Tibial nerve (tissue), 4 donors: ENCODE results near the gene NTRK3. TPM values are rescaled to one million over a fixed set of nuclear protein-coding genes. Genes with fewer than 3 reads are reported as not detected.

Experiments
- DNase-seq, 2 donors: peaks; one replicate each; pipeline ENCODE4 v3.0.0-alpha.2; 2019; ENCODE audit warnings: low spot score in 2 of 2
- H3K27ac ChIP-seq, 4 donors: fragments of 200-600 bp; sonication (generic) in 3 of 4; one replicate each; pipeline ENCODE4 v1.5.1; 2017 to 2019; ENCODE audit warnings: mild to moderate bottlenecking in 1 of 4
- H3K27me3 ChIP-seq, 2 donors: fragments of 200-600 bp; sonication (generic) in 1 of 2; one replicate each; pipeline versions ENCODE4 v1.5.1 to v1.6.0; 2017 to 2019
- H3K36me3 ChIP-seq, 3 donors: fragments of 200-600 bp; sonication (generic); one replicate each; pipeline ENCODE4 v1.5.1; 2018 to 2019
- H3K4me1 ChIP-seq, 4 donors: fragments of 200-600 bp; sonication (generic) in 3 of 4; one replicate each; pipeline ENCODE4 v1.5.1; 2017 to 2019
- H3K4me3 ChIP-seq, 4 donors: fragments of 200-600 bp; sonication (generic) in 3 of 4; one replicate each; pipeline ENCODE4 v1.5.1; 2017 to 2019; ENCODE audit warnings: mild to moderate bottlenecking in 1 of 4, moderate library complexity in 1 of 4
- H3K9me3 ChIP-seq, 4 donors: fragments of 200-600 bp; sonication (generic) in 3 of 4; one replicate each; pipeline ENCODE4 v1.5.1; 2017 to 2019
- EP300 ChIP-seq, 2 donors: sonication (generic); formaldehyde crosslinking; IDR thresholded peaks; one replicate each; pipeline ENCODE4 v1.6.1; 2017; ENCODE audit warnings: antibody characterized with exemption in 2 of 2, mild to moderate bottlenecking in 1 of 2
- POLR2A ChIP-seq, 2 donors: fragments of 450-650 bp; IDR thresholded peaks; one replicate each; pipeline ENCODE4 v1.6.1; 2017; ENCODE audit warnings: antibody characterized with exemption in 2 of 2, mild to moderate bottlenecking in 2 of 2, moderate library complexity in 2 of 2
- WGBS, 2 donors: methylation state at CpG; one replicate each; pipeline ENCODE4 v1.1.5; 2018; 5-methylcytosine and 5-hydroxymethylcytosine counted together
- total RNA-seq, 4 donors: library from RNA; depleted of rRNA; stranded (reverse); fragments of >200 nt; gene quantifications; one replicate each; pipeline ENCODE4 v1.1.0, GENCODE V29; 2016
- TF ChIP-seq, protein P1 (sequence below), 5 experiments: fragments of 200-600 bp in 3 of 5; fragments of 450-650 bp in 2 of 5; sonication (generic) in 3 of 5; IDR thresholded peaks; one replicate each; pipeline ENCODE4 v1.5.1; 2016 to 2019; ENCODE audit warnings: antibody characterized with exemption in 5 of 5, mild to moderate bottlenecking in 3 of 5, moderate library complexity in 2 of 5

The NTRK3 gene
- total RNA-seq, 4 donors from 2014 or later, result 53.4 to 85.9 (median 83.6) TPM

DNA sequence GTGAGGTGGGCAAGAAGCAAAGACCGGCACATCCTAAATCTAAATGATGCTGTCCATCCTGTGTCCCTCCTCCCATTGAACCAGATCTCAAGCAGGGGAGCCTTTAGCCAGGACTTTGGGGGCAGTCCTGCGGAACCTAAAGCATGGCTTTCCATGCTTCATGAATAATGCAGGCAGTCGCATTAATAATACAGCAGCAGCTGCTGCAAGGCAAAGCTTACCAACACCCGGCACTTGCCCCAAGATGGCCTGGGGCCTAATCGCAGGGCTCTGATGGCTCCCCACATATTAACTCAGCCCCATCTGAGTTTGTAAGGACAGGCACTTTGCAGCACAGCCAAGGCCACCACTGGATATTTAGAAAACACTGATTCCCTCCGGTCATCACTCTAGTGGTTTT, 114.4 kb downstream of the NTRK3 start:
- DNase-seq, result no peak

DNA sequence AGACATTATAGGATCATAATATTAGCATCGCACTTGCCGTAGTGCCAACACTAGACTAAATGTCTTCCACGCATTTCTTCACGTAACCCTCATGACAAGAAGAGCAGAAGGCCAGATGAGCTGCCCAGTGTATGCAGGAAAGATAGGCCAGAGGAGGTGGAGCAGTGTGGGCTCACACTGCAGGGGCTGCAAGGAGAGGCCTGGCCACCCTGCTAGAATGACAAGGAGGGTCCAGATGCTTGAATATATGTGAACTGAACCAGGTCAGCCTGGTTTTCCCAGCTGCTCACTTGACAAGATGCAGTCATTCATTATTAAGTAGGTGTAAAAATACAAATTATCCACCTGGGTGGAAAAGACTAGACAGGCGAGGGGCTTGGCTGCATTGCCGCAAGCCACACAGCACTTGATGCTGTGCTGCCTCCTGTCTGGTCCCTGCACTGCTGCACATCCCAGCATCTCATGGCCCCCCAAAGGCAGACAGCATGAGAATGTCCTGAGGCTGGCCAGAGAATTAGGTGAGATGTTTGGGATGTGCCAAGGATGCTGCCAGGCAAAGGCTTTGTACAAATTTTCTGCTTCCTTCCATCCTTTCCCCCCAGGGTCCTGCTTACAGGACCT, 115.2 kb downstream of the NTRK3 start:
- TF ChIP-seq, protein P1, sequence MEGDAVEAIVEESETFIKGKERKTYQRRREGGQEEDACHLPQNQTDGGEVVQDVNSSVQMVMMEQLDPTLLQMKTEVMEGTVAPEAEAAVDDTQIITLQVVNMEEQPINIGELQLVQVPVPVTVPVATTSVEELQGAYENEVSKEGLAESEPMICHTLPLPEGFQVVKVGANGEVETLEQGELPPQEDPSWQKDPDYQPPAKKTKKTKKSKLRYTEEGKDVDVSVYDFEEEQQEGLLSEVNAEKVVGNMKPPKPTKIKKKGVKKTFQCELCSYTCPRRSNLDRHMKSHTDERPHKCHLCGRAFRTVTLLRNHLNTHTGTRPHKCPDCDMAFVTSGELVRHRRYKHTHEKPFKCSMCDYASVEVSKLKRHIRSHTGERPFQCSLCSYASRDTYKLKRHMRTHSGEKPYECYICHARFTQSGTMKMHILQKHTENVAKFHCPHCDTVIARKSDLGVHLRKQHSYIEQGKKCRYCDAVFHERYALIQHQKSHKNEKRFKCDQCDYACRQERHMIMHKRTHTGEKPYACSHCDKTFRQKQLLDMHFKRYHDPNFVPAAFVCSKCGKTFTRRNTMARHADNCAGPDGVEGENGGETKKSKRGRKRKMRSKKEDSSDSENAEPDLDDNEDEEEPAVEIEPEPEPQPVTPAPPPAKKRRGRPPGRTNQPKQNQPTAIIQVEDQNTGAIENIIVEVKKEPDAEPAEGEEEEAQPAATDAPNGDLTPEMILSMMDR (IDR thresholded peaks at IDR 0.05), result no peak
- no peak for TF ChIP-seq POLR2A (IDR thresholded peaks at IDR 0.05)
- TF ChIP-seq EP300 (IDR thresholded peaks at IDR 0.05), result no peak
- H3K36me3 ChIP-seq, result peaks cover 0 to 61% (median 0%) of the 10 kb centered on the region in 3 donors
- H3K27me3 ChIP-seq, result no peaks in the 10 kb centered on the region
- H3K9me3 ChIP-seq, result peaks cover 0 to 3% (median 0%) of the 10 kb centered on the region in 4 donors
- H3K4me3 ChIP-seq, result no peak overlapping the region
- H3K27ac ChIP-seq, result no peak overlapping the region
- H3K4me1 ChIP-seq, result no peaks in the 10 kb centered on the region
- WGBS, 2 donors, result 95 to 97% methylated on average over 6 of the region's 6 CpGs
- no peak for DNase-seq

More for the DNA sequence above, 114.4 kb downstream of the NTRK3 start:
- no peaks in the 10 kb centered on the region for H3K27me3 ChIP-seq
- no peaks in the 10 kb centered on the region for H3K4me1 ChIP-seq
- H3K27ac ChIP-seq, result no peak overlapping the region
- H3K36me3 ChIP-seq, result peaks cover 0 to 61% (median 0%) of the 10 kb centered on the region in 3 donors
- 89 to 94% methylated on average over 6 of the region's 6 CpGs for WGBS, 2 donors
- TF ChIP-seq, protein P1 (IDR thresholded peaks at IDR 0.05), result no peak
- TF ChIP-seq EP300 (IDR thresholded peaks at IDR 0.05) (no peak), POLR2A (IDR thresholded peaks at IDR 0.05) (no peak)
- no peak overlapping the region for H3K4me3 ChIP-seq
- H3K9me3 ChIP-seq, result peaks cover 0 to 3% (median 0%) of the 10 kb centered on the region in 4 donors

- Histone ChIP-seq H3K27me3 (no peaks in the 10 kb centered on the region), H3K4me1 (no peaks in the 10 kb centered on the region), H3K36me3 (peaks cover 0 to 61% (median 0%) of the 10 kb centered on the region in 3 donors), H3K9me3 (peaks cover 0 to 3% (median 0%) of the 10 kb centered on the region in 4 donors), H3K4me3 (no peak overlapping the region), H3K27ac (no peak overlapping the region)
- DNase-seq, result no peak
- TF ChIP-seq EP300 (IDR thresholded peaks at IDR 0.05), result no peak
- TF ChIP-seq POLR2A (IDR thresholded peaks at IDR 0.05), result no peak
- TF ChIP-seq, protein P1 (IDR thresholded peaks at IDR 0.05), result no peak
- 48 to 53% methylated on average over 4 of the region's 4 CpGs for WGBS, 2 donors
Observed at GRCh38 chr15:88140398-88140797, 116.1 kb downstream of the NTRK3 start.

GRCh38 chr15:88139936-88140335, 116.6 kb downstream of the NTRK3 start:
- no peak overlapping the region for H3K4me3 ChIP-seq
- H3K9me3 ChIP-seq, result peaks cover 0 to 3% (median 0%) of the 10 kb centered on the region in 4 donors
- 42 to 47% methylated on average over 2 of the region's 2 CpGs for WGBS, 2 donors
- TF ChIP-seq EP300 (IDR thresholded peaks at IDR 0.05) (no peak), POLR2A (IDR thresholded peaks at IDR 0.05) (no peak)
- TF ChIP-seq, protein P1 (IDR thresholded peaks at IDR 0.05), result no peak
- no peaks in the 10 kb centered on the region for H3K27me3 ChIP-seq
- H3K36me3 ChIP-seq, result peaks cover 0 to 61% (median 2%) of the 10 kb centered on the region in 3 donors
- no peak for DNase-seq
- H3K27ac ChIP-seq, result no peak overlapping the region
- no peaks in the 10 kb centered on the region for H3K4me1 ChIP-seq

DNA sequence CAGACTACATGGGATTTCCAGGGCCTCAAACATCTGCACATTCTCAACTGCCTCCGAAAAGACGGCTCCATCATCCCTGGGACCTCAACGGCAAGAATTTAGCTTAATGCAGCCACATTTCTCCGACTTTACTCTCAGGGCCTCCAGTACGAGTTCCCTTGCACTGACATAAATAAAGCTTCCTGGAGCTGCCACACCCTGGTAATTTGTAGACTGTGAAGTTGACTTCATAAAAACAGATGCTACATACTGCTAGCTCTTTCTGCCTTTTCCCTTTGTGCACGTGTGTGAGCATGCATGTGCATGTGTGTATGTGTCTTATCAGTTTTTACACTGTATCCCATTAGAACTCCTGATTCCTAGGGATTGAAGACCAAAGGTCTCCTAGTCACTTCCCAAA, 122.7 kb downstream of the NTRK3 start:
- 86 to 88% methylated on average over 6 of the region's 6 CpGs for WGBS, 2 donors
- Histone ChIP-seq H3K36me3 (peaks cover 0 to 58% (median 2%) of the 10 kb centered on the region in 3 donors), H3K27ac (no peak overlapping the region), H3K4me3 (no peak overlapping the region), H3K9me3 (no peaks in the 10 kb centered on the region), H3K4me1 (no peaks in the 10 kb centered on the region), H3K27me3 (no peaks in the 10 kb centered on the region)
- no peak for DNase-seq
- TF ChIP-seq EP300 (IDR thresholded peaks at IDR 0.05), result no peak
- TF ChIP-seq, protein P1 (IDR thresholded peaks at IDR 0.05), result no peak
- TF ChIP-seq POLR2A (IDR thresholded peaks at IDR 0.05), result no peak
